ENCODE measurements around the gene LSAMP. TPM values are rescaled to one million over a fixed set of nuclear protein-coding genes. Genes with fewer than 3 reads are reported as not detected.

LSAMP gene
- total and polyA plus RNA-seq, 2 of the 13 experiments (the other 11 are each of a cell fraction or from before 2014, with no cell fraction given): not detected

GRCh38 chr3:115792206-115792955, 652.9 kb downstream of the LSAMP start (continued):
- TF ChIP-seq, protein P1, sequence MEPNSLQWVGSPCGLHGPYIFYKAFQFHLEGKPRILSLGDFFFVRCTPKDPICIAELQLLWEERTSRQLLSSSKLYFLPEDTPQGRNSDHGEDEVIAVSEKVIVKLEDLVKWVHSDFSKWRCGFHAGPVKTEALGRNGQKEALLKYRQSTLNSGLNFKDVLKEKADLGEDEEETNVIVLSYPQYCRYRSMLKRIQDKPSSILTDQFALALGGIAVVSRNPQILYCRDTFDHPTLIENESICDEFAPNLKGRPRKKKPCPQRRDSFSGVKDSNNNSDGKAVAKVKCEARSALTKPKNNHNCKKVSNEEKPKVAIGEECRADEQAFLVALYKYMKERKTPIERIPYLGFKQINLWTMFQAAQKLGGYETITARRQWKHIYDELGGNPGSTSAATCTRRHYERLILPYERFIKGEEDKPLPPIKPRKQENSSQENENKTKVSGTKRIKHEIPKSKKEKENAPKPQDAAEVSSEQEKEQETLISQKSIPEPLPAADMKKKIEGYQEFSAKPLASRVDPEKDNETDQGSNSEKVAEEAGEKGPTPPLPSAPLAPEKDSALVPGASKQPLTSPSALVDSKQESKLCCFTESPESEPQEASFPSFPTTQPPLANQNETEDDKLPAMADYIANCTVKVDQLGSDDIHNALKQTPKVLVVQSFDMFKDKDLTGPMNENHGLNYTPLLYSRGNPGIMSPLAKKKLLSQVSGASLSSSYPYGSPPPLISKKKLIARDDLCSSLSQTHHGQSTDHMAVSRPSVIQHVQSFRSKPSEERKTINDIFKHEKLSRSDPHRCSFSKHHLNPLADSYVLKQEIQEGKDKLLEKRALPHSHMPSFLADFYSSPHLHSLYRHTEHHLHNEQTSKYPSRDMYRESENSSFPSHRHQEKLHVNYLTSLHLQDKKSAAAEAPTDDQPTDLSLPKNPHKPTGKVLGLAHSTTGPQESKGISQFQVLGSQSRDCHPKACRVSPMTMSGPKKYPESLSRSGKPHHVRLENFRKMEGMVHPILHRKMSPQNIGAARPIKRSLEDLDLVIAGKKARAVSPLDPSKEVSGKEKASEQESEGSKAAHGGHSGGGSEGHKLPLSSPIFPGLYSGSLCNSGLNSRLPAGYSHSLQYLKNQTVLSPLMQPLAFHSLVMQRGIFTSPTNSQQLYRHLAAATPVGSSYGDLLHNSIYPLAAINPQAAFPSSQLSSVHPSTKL (CRISPR knock-in tag; IDR thresholded peaks at IDR 0.05): peak; percentile 65
- TF ChIP-seq, protein P2, sequence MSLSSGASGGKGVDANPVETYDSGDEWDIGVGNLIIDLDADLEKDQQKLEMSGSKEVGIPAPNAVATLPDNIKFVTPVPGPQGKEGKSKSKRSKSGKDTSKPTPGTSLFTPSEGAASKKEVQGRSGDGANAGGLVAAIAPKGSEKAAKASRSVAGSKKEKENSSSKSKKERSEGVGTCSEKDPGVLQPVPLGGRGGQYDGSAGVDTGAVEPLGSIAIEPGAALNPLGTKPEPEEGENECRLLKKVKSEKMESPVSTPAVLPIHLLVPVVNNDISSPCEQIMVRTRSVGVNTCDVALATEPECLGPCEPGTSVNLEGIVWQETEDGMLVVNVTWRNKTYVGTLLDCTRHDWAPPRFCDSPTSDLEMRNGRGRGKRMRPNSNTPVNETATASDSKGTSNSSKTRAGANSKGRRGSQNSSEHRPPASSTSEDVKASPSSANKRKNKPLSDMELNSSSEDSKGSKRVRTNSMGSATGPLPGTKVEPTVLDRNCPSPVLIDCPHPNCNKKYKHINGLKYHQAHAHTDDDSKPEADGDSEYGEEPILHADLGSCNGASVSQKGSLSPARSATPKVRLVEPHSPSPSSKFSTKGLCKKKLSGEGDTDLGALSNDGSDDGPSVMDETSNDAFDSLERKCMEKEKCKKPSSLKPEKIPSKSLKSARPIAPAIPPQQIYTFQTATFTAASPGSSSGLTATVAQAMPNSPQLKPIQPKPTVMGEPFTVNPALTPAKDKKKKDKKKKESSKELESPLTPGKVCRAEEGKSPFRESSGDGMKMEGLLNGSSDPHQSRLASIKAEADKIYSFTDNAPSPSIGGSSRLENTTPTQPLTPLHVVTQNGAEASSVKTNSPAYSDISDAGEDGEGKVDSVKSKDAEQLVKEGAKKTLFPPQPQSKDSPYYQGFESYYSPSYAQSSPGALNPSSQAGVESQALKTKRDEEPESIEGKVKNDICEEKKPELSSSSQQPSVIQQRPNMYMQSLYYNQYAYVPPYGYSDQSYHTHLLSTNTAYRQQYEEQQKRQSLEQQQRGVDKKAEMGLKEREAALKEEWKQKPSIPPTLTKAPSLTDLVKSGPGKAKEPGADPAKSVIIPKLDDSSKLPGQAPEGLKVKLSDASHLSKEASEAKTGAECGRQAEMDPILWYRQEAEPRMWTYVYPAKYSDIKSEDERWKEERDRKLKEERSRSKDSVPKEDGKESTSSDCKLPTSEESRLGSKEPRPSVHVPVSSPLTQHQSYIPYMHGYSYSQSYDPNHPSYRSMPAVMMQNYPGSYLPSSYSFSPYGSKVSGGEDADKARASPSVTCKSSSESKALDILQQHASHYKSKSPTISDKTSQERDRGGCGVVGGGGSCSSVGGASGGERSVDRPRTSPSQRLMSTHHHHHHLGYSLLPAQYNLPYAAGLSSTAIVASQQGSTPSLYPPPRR (CRISPR knock-in tag; IDR thresholded peaks at IDR 0.05; ENCODE audit: borderline replicate concordance): peak; percentile 57; the same call in 1 of the 2 replicates
- TF ChIP-seq SNRNP70 (IDR thresholded peaks at IDR 0.05; ENCODE audit: low read depth, low read length): no peak
- TF ChIP-seq ZNF20 (CRISPR knock-in tag; IDR thresholded peaks at IDR 0.05): no peak
- no peak for TF ChIP-seq ZNF83 (CRISPR knock-in tag; IDR thresholded peaks at IDR 0.05; ENCODE audit: borderline replicate concordance)
- TF ChIP-seq FOXA3 (CRISPR knock-in tag; IDR thresholded peaks at IDR 0.05): peak; percentile 61
- no peak for TF ChIP-seq ZBED4 (CRISPR knock-in tag; IDR thresholded peaks at IDR 0.05; ENCODE audit: borderline replicate concordance)
- TF ChIP-seq ZNF124 (CRISPR knock-in tag; IDR thresholded peaks at IDR 0.05): peak; percentile 73; the same call in 1 of the 2 replicates
- TF ChIP-seq, protein P3, sequence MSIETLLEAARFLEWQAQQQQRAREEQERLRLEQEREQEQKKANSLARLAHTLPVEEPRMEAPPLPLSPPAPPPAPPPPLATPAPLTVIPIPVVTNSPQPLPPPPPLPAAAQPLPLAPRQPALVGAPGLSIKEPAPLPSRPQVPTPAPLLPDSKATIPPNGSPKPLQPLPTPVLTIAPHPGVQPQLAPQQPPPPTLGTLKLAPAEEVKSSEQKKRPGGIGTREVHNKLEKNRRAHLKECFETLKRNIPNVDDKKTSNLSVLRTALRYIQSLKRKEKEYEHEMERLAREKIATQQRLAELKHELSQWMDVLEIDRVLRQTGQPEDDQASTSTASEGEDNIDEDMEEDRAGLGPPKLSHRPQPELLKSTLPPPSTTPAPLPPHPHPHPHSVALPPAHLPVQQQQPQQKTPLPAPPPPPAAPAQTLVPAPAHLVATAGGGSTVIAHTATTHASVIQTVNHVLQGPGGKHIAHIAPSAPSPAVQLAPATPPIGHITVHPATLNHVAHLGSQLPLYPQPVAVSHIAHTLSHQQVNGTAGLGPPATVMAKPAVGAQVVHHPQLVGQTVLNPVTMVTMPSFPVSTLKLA (IDR thresholded peaks at IDR 0.05): no peak
- TF ChIP-seq PHF21A (CRISPR knock-in tag; IDR thresholded peaks at IDR 0.05): no peak
- TF ChIP-seq BORCS8-MEF2B (CRISPR knock-in tag; IDR thresholded peaks at IDR 0.05): no peak
- no peak for TF ChIP-seq ZNF260 (CRISPR knock-in tag; IDR thresholded peaks at IDR 0.05; ENCODE audit: borderline replicate concordance, low read depth)
- TF ChIP-seq KDM4B (CRISPR knock-in tag; IDR thresholded peaks at IDR 0.05): no peak

All from HepG2 (cell line).